SU-DHL-6 (cell line): ENCODE data around the gene KAT6B.

Source experiments
- H2AFZ ChIP-seq: fragments of 200-600 bp; sonication (generic); 2 replicates; pipeline ENCODE4 v1.6.1; 2014; ENCODE audit warnings: low read depth, mild to moderate bottlenecking, moderate library complexity, mixed read lengths, antibody characterized with exemption, low read length; ENCODE audit not compliant: severe bottlenecking
- H3F3A ChIP-seq: fragments of 200-600 bp; shearing (Covaris generic); 2 replicates; pipeline ENCODE4 v1.6.0; 2016; ENCODE audit warnings: antibody characterized with exemption, mild to moderate bottlenecking; ENCODE audit not compliant: insufficient read depth
- H3K27ac ChIP-seq: fragments of 200-600 bp; sonication (generic); 2 replicates; pipeline ENCODE4 v1.5.1; 2016; ENCODE audit warnings: low read depth, mild to moderate bottlenecking, low read length, moderate library complexity, mixed read lengths
- H3K27me3 ChIP-seq: fragments of 200-600 bp; sonication (generic), shearing (Covaris generic); 2 replicates; pipeline ENCODE4 v1.6.0; 2014; ENCODE audit warnings: mild to moderate bottlenecking, low read length
- H3K36me3 ChIP-seq: fragments of 200-600 bp; sonication (generic); 2 replicates; pipeline ENCODE4 v1.6.1; 2014; ENCODE audit warnings: mild to moderate bottlenecking, low read length, mixed read lengths
- H3K4me2 ChIP-seq: fragments of 300-600, 200-600 bp; shearing (Covaris generic), sonication (generic); 2 replicates; pipeline ENCODE4 v1.6.0; 2014; ENCODE audit warnings: low read length, low read depth, mild to moderate bottlenecking; ENCODE audit not compliant: poor library complexity, severe bottlenecking
- H3K4me3 ChIP-seq: fragments of 200-600 bp; sonication (generic); 2 replicates; pipeline ENCODE4 v1.5.1; 2014; ENCODE audit warnings: antibody characterized with exemption, low read length, mild to moderate bottlenecking, mixed read lengths; ENCODE audit not compliant: insufficient read depth, poor library complexity, severe bottlenecking
- H3K79me2 ChIP-seq: fragments of 200-600 bp; sonication (generic); 2 replicates; pipeline ENCODE4 v1.6.1; 2014; ENCODE audit warnings: mild to moderate bottlenecking, low read length, moderate library complexity; ENCODE audit not compliant: insufficient read depth
- H3K9ac ChIP-seq: fragments of 200-600 bp; sonication (generic); 2 replicates; pipeline ENCODE4 v1.7.0; 2014; ENCODE audit warnings: mild to moderate bottlenecking, low read length
- H3K9me2 ChIP-seq: fragments of 200-600 bp; sonication (generic); replicated peaks from 2 replicates; pipeline ENCODE4 v1.6.1; 2014; ENCODE audit warnings: low read length; ENCODE audit not compliant: insufficient read depth
- H3K9me3 ChIP-seq: fragments of 200-600 bp; sonication (generic); 2 replicates; pipeline ENCODE4 v1.6.1; 2014; ENCODE audit warnings: low read length, mixed read lengths; ENCODE audit not compliant: insufficient read depth
- H4K20me1 ChIP-seq: fragments of 200-600 bp; sonication (generic); 2 replicates; pipeline ENCODE4 v1.6.1; 2014; ENCODE audit warnings: low read depth, mild to moderate bottlenecking, antibody characterized with exemption, low read length, moderate library complexity, mixed read lengths
- CTCF ChIP-seq: fragments of 200-600 bp; sonication (generic); IDR thresholded peaks from one replicate; pipeline ENCODE4 v1.5.1; 2017; ENCODE audit warnings: antibody characterized with exemption, mild to moderate bottlenecking, low read length, moderate library complexity; ENCODE audit not compliant: insufficient read depth, poor library complexity, severe bottlenecking
- EZH2phosphoT487 ChIP-seq: fragments of 200-600 bp; sonication (generic), shearing (Covaris generic); conservative IDR thresholded peaks from 2 replicates; pipeline ENCODE4 v1.6.1; 2018; ENCODE audit warnings: mild to moderate bottlenecking, antibody characterized with exemption, low read length, moderate library complexity, mixed read lengths

Gene KAT6B

GRCh38 chr10:74949843-74950765, 123.7 kb downstream of the KAT6B start:
- TF ChIP-seq EZH2phosphoT487 (no peak), CTCF (no peak)
- Histone ChIP-seq H3K9ac (no peak overlapping the region), H4K20me1 (peaks cover 7% of the 10 kb centered on the region; the same call in 1 of the 2 replicates), H3K9me2 (no peaks in the 10 kb centered on the region), H3K36me3 (no peaks in the 10 kb centered on the region), H3K4me2 (no peak overlapping the region), H3K27ac (no peak overlapping the region), H3K79me2 (no peaks in the 10 kb centered on the region; the same call in 1 of the 2 replicates), H2AFZ (no peak overlapping the region), H3K4me3 (no peak overlapping the region), H3F3A (no peaks in the 10 kb centered on the region), H3K9me3 (no peaks in the 10 kb centered on the region), H3K27me3 (no peaks in the 10 kb centered on the region)

- H3K36me3 ChIP-seq: no peaks in the 10 kb centered on the region
- peaks cover 7% of the 10 kb centered on the region; the same call in 1 of the 2 replicates for H4K20me1 ChIP-seq
- H3F3A ChIP-seq: no peaks in the 10 kb centered on the region
- no peak overlapping the region for H2AFZ ChIP-seq
- no peaks in the 10 kb centered on the region for H3K9me3 ChIP-seq
- no peaks in the 10 kb centered on the region; the same call in 1 of the 2 replicates for H3K79me2 ChIP-seq
- no peak overlapping the region for H3K27ac ChIP-seq
- H3K9me2 ChIP-seq: no peaks in the 10 kb centered on the region
- H3K4me3 ChIP-seq: no peak overlapping the region
- no peak overlapping the region for H3K4me2 ChIP-seq
- H3K9ac ChIP-seq: no peak overlapping the region
- H3K27me3 ChIP-seq: no peaks in the 10 kb centered on the region
- TF ChIP-seq EZH2phosphoT487 (no peak), CTCF (no peak)
These were observed 126.8 kb downstream of the KAT6B start for GRCh38 chr10:74953214-74953613.

- Histone ChIP-seq H3K9me3 (no peaks in the 10 kb centered on the region), H4K20me1 (peaks cover 7% of the 10 kb centered on the region; the same call in 1 of the 2 replicates), H3K4me2 (no peak overlapping the region), H3K27ac (no peak overlapping the region), H3K9me2 (no peaks in the 10 kb centered on the region), H3K79me2 (no peaks in the 10 kb centered on the region), H3K9ac (no peak overlapping the region), H3F3A (no peaks in the 10 kb centered on the region), H3K4me3 (no peak overlapping the region), H2AFZ (no peak overlapping the region), H3K27me3 (no peaks in the 10 kb centered on the region), H3K36me3 (no peaks in the 10 kb centered on the region)
- TF ChIP-seq CTCF: no peak
- TF ChIP-seq EZH2phosphoT487: no peak
These were observed 129.4 kb downstream of the KAT6B start for GRCh38 chr10:74955796-74956195.
